RPMI7951 (cell line): ENCODE data around the gene MIB1. TPM values are rescaled to one million over a fixed set of nuclear protein-coding genes. Genes with fewer than 3 reads are reported as not detected.
A peak's percentile ranks its signal among the peaks of the same experiment; 100 is the strongest.
"Not testable (repeated sequence)": the region's sequence is repeated elsewhere in the genome, so short reads cannot be mapped to it uniquely, and the experiment has no call there.

Source experiments
- DNase-seq: peaks from one replicate; pipeline ENCODE4 v3.0.0-alpha.2; 2012; ENCODE audit warnings: low read depth
- total RNA-seq: library from RNA; depleted of rRNA; stranded (reverse); fragments of >200 nt; shearing (Covaris generic); gene quantifications from 2 replicates; pipeline ENCODE4 v1.2.3, GENCODE V29; 2014

MIB1 gene
- total RNA-seq, 1 experiment from 2014 or later = 36.0 TPM

DNA sequence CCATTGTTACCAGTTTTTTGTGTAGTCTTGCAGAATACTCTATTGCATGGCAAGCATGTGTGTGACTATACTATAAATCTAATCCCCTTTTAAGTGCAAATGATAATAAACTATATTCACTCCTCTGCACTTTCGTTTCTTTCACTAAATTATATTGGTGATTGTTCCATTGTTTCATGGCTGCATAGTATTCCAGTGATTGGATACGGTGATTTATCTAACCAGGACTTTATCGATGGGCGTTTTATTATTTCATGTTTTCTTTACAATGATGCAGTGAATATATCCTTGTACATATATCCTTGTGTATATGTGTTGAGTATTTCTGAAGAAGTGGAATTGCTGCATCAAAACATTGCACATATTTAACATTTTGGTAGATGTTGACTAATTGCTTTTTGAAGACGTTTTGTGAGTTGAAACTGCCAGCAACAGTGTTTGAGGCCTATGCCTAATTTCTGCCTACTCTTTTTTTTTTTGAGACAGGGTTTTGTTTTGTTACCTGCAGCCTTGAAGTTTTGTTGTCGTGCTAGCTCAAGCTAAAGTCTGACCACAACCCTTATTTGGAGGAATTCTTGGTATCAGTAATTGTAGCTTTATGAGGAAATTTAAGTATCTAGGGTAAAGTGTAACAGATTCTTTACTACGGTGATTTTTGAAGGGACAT lies 2.7 kb downstream of the MIB1 start:
- no peak for DNase-seq

DNA sequence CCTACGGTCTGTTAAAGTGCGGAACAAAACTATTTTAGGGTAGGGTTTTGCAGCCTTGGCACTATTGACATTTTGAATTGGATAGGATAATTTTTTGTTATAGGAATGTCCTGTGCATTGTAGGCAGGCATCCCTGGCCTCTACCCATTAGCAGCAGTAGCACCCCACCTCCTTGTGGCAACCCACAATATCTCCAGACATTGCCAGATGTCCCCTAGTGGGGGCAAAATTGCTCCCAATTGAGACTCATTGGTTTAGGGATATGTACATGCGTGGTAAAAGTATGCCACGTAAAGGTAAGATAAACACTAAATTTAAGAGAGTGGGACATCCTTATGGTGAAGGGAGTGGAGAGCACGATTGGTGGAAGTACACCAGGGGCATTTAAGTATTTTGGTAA lies 4.6 kb downstream of the MIB1 start:
- no peak for DNase-seq

DNA sequence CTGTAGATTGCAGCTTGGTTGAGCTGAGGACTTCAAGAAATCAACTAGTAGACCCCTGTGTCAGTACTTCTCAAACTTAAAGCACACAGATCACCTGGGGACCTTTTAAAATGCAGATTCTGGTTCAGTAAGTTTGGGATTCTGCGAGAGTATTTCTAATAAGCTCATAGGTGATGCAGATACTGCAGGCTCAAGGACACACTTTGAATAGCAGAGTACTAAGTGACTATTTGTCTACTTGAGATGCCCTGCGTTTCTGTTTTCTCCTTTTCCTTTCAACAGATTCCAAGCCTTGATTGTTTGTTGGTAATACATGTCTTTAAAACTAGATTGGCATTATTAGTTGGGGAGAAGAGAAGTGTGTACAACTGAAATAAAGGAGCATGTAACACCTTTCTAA lies 6.7 kb downstream of the MIB1 start:
- DNase-seq = no peak

DNA sequence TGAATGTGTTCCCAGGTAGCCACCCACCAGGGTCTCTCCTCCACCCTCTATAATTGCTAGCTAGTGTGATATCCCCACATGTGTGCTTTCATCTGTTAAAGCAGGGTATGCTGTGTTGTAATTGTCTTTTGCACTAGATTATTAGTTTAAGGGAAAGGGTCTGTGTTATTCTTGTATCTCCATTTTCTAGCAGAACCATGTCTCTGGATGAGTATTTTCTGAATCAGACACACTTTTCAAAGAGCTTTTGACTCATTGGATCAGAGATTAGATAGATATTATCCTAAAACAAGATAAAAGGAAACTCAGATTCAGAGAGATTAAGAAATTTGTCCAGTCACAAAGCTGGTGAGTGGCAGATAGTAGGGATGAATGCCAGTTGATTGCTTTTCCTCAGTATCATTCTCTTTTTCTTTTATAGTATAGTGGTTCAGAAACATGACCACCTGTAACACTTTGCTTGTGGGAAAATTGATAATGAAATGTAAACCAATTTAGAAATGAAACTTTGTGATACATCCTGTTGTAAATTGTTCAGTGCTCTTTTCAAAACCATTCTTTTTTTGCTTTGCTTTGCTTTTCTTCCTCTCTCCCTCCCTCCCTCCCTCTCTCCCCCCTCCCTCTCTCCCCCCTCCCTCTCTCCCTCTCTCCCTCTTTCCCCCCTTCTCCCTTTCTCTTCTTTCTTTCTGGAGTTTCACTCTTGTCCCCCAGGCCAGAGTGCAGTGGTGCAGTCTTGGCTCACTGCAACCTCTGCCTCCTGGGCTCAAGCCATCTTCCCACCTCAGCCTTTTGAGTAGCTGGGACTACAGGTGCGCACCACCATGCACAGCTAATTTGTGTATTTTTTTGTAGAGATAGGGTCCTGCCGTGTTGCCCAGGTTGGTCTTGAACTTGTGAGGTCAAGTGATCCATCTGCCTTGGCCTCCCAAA lies 7.4 kb downstream of the MIB1 start:
- DNase-seq = no peak

DNA sequence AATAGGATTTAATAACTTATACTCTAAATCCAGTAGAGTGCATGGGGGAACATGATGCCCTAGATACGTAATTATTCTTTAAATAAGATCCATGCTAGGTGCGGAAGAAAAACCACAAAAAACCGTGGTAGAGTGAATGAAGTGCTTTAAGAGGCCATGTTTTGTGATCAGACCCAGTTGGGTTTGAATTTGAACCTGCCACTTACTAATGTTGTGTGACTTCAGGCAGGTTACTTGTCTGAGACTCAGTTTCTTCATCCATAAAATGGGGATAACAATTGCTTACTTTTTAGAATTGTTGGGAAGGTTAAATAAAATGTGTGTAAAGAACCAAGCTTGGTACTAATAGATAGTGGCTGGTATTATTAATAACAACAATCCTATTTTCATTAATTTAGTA lies 17.2 kb downstream of the MIB1 start:
- DNase-seq = no peak

DNA sequence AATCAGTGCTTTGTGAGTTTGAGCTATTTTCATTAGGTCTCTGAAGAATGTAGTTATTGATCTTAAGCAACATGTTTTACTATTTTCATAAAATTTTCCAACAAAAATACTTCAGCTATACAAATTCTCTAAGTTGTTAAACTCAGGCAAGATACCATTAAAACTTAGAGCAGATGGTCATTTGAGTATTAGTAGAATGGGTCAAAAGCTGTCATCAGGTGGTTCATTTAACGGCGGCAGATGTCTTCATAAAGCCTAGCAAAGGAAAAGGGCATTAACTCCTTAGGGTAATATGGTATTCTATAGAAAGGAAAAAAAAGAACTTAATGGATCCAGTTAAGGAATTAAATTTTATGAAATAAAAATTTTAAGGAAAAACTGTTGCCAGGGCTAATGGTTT lies 19.2 kb downstream of the MIB1 start:
- DNase-seq = no peak

DNA sequence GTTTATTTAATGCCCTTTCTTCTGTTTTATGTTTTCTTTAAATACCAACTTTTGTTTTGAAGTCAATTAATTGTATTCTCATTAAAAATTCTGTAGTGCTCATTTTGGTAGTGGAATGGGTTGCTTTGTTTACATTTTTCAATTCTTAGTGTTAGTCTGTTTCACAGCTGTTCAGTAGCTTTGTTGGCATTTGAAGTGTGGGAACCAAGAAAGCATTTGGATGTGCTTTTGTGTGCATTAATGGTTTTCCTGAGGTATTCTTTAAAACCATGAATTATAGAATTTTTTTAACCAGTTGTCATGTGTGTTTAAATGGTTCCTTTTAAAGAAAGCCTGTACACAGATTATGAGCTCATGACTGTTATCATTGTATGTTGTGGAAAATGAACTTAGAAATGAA lies 19.7 kb downstream of the MIB1 start:
- no peak for DNase-seq

DNA sequence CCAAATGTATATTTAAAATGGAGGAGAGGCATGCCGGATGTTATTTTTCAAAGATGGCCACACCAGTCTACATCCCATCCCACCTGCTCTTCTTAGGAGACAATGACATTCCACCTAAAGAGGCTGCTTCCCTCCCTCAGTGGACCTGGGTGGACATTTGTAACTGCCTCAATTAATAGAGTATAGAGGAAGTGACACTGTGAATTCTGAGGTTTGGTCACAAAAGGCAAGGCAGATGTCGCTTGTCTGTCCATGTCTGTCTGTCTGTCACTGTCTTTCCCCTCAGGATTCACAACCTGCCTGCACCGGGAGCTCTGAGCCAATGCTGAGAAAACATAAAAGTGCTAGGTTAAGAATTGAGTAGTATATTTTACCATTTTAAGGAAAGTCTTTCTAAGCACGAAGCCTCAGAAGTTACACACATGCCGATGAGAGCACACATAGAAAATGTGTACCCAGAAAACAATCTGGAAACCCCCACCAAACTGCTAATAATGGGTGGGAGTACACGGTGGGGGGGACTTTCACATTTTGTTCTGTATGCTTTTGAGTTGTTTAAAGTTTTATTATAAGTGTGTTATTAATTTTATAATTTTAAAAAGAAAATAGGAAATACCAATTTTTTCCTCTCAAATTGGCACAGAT lies 21.0 kb downstream of the MIB1 start:
- DNase-seq = no peak

DNA sequence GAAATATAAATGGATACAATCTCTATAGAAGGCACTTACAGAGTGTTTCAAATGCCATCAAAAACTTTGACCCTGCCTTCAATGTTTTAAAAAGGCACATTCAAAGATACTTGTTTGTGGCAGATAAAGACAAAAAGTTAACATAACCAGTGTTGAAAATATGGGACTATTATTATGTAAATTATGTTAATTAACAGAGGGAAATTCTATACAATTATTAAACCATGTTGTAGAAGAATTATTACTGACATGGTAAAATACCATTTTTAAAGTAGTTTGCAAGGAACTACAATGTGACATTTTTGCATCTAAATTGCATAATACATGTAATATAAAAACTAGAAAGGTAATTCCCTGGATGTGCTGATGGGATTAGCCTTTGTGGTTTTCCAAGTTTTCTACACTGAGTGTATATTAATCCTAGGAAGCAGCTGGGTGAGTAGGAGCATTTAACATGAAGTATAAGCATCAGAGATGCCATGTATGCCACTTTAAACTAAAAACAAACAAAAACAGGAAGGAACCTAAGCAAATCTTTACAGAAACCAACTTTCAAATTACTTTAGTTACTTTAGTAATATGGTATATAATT lies 21.7 kb downstream of the MIB1 start:
- no peak for DNase-seq

DNA sequence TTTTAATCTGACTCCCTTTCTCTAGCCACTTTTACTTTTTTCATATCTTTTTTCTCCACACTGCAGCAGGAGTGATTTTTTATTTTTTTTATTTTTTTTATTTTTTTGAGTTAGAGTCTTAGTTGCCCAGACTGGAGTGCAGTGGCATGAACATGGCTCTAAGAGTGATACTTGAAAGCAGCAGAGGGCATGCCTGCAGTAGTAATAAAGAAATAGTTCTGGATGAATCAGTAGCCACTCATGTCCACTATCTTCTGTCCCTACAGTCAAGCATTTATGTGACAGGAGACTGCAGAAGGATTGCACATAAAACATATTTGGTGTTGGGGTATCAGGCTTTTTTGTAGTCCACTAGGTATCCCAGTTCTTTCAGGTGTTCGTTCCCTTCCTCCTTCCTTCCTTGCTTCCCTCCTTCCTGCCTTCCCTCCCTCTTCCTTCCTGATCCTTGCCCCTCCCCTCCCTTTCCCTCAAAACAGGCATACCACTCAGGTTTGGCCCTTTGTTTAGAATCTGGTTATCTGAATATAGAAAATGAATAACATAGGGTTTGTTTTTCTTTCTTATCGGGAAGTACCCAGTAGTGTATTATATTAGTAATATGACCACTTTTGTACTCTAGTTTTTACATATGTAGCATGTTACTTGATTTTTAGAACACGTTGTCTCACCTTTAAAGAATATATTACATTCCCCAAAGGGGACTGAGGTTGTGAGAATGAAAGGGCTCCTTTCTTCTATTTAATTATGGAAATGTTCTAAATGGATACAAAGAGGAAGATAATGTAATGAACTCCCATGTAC lies 23.5 kb downstream of the MIB1 start:
- DNase-seq = no peak

DNA sequence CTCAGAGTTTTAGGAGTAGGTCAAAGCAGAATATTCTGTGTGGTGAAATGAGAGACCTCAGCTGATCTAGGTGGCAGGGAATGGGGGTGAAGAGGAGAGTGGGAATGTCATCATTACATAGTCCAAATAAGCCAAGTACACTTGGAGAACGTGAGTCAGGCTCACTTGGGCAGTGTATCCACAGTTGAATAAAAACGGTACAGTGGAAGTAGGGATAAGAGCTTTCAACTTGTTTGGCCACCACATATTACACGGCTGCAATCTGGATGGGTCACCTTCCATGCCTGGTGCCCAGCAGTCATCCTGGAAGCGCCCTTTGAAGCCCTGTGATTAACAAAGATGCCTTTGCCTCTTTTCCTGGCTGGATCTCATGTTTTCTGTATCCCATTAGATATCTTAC lies 28.6 kb downstream of the MIB1 start:
- peak; percentile 4 for DNase-seq

DNA sequence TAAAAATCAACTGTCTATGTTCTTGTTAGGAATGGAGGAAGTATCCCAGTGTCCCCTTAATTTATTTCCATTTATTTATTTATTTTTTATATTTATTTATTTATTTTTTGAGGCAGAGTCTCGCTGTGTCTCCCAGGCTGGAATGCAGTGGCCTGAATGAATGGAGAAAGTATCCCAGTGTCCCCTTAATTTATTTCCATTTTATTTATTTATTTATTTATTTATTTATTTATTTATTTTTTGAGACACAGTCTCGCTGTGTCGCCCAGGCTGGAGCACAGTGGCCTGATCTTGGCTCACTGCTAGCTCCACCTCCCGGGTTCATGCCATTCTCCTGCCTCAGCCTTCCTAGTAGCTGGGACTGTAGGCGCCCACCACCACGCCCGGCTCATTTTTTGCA lies 34.1 kb downstream of the MIB1 start:
- no peak for DNase-seq

DNA sequence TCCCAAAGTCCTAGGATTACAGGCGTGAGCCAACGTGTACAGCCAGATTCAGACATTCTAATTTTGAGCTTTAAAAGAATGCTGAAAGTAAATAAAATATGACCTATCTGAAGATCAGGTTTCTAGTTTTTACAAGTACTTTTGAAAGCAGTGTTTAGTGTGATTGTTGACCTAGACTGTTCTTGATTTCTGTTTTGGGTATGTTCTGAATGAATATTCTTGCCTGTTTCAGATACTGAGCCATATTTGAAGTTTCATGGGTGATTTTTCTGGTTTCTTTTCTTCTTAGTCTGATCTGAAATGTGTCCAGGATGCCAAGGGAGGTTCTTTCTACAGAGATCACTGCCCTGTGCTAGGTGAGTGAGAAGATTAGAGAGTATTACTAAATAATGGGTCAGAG lies 37.2 kb downstream of the MIB1 start:
- DNase-seq = no peak

DNA sequence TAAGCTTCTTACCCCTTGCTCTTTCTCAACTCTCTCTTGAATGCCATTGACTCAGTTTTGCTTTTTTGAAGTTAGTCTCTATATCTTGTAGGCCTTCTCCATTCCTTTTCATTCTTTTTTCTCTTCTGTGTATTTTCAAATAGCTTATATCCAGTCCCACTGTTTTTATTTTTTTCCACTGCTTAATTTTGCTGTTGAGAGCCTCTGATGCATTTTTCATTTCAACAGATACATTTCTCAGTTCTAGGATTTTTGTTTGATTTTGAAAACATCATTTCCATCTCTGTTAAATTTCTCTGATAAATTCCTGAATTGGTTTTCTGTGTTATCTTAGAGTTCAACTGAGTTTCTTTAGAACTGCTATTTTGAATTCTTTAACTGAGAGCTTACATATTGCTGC lies 45.9 kb downstream of the MIB1 start:
- DNase-seq = no peak

DNA sequence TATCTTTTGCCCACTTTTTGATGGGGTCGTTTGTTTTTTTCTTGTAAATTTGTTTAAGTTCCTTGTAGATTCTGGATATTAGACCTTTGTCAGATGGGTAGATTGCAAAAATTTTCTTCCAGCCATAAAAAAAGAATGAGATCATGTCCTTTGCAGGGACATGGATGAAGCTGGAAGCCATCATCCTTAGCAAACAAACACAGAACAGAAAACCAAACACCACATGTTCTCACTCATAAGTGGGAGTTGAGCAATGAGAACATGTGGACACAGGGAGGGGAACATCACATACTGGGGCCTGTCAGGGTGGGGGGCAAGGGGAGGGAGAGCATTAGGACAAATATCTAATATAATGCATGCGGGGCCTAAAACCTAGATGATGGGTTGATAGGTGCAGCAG lies 55.5 kb downstream of the MIB1 start:
- not testable (repeated sequence) for DNase-seq

DNA sequence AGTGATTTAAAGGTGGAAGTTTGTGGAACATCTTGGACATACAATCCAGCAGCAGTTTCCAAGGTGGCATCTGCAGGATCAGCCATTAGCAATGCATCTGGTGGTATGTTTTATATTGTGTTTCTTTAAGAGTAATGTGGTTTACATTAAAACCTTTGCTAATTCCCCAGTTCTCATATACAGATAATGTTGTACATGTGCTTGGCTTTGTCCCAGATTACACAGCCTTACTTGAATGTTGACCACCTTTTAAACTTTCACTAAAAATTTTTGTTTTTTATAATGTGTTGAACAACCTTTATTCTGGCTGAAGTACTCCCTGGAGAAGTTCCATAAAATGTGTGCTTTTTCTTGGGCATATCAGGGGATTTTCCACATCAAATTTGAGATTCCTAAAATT lies 57.5 kb downstream of the MIB1 start:
- DNase-seq = no peak

DNA sequence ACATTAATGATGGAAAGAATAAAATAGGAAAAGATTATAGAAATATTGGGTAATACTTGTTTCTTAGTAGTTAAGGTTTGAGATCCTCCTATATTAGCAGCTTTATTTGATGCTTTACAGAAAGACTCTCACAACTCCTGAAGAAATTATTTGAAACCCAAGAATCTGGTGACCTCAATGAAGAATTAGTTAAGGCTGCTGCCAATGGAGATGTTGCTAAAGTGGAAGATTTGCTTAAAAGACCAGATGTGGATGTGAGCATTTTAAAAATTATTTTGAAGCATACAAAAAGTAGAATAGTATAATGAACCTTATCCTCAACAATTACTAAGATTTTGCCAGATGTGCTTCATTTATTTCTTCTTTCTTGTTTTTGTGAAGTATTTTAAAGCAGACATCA lies 59.1 kb downstream of the MIB1 start:
- no peak for DNase-seq

DNA sequence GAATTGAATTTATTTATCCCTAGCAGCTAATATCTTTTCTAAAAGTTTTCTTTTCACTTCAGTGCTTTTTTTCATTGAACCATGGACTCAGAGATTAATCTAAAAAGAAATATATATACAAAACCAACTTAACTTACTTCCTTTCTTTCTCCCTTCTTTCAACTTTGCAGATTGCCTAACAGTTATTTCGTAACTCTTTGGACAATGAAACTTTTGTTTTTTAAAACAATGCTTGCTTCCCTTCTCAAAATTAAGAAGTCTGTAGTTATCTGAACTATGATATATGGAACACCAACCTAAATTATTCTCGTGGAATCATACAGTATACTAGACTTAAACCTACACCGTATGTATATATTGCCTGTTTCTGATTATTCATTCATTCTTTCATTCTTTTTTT lies 62.9 kb downstream of the MIB1 start:
- DNase-seq = no peak

DNA sequence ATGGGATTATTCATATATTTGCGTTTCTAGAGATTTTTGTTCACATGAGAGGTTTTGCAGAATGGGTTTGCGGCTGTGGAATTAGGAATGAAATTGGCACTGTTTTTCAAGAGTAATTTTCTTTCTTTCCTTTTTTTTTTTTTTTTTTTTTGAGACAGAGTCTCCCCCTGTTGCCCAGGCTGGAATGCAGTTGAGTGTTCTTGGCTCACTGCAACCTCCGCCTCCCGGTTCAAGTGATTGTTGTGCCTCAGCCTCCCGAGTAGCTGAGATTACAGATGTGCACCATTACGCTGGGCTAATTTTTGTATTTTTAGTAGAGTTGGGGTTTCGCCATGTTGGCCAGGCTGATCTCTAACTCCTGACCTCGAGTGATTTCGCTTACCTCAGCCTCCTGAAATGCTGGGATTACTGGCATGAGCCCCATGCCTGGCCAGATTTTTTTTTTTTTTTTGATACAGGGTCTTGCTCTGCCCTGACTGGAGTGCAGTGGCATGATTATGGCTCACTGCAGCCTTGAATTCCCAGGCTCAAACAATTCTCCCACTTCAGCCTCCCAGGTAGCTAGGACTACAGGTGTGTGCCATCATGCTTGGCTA lies 65.3 kb downstream of the MIB1 start:
- DNase-seq = no peak

DNA sequence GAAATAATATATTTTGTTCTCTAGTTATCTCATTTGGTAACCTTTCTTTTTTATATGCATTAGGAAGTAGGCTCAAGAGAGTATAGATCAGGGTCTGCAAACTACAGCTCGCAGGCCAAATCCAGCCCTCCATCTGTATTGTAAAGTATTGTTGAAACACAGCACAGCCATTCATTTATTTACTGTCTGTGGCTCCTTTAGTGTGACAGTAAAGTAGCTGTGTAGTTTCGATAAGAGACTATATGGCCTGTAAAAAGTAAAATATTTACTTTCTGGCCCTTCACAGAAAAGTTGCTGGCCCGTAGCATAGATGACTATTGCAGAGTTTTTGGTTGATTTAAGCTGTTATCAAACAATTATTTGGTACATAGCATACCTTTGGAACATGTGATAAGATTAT lies 67.6 kb downstream of the MIB1 start:
- no peak for DNase-seq

DNA sequence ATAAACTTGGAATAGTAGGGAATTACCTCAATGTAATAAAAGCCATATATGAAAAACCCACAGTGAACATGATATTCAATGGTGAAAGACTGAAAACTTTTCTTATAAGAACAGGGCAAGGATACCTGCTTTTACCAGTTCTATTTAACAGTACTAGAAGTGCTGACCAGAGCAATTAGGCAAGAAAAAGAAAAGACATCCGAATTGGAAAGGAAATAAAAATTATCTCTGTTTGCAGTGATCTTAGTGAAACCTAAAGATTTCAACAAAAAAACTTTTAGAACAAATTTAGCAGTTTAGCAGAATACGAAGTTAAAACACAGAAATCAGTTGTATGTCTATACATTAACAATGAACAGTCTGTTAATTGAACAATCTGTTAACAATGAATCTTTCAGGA lies 69.1 kb downstream of the MIB1 start:
- no peak for DNase-seq
